GM21786 (cell line): ENCODE results near the gene DENND2D.
A peak's percentile ranks its signal among the peaks of the same experiment; 100 is the strongest.

ENCODE experiments used
- ATAC-seq: cut with Tn5 transposase; IDR thresholded peaks from one replicate; pipeline ENCODE4 v1.9.1; 2021; ENCODE audit not compliant: unreplicated experiment

DENND2D gene

DNA sequence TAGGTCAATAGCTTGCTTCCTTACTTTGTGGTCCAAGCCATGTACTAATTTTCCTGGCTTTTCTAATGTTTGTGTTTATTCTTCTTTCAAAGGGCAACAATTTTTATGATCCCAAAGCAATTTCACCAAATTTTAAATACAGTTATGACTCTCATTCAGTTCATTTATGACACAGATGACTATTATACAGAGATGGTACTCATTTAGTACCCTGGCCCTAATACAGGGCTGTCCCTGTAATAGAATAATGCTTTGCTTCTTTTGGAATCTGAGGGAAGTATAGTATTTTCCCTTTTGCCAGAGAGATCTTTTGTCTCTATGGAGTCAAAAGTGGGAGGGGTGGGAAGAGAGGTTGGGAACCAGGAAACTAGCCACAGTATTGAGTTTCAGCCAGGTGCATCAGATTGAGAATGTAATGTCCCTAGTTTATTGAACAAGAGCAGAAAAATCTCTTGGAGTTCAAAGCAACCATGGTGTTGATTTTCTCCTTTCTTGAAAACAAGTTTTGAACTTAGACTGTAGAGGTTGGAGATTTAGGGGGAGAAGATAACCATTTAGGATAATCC is 20.4 kb downstream of the DENND2D start:
- no peak for ATAC-seq

DNA sequence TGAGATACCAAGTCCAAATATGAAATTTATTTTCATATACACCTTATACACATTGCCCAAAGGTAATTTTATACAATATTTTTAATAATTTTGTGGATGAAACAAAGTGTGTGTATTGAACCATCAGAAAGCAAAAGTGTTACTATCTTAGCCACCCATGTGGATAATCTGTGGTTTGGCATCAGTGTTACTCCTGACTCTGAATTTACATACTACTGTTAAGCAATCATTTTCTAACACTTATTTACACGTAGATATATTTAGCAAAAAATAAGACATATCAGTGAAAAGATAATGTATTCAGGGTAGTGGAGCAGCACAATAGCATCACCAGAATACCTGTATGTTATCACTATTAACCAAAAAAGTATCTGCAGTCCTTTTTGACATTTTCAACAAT is 23.8 kb downstream of the DENND2D start:
- peak; percentile 66 for ATAC-seq

DNA sequence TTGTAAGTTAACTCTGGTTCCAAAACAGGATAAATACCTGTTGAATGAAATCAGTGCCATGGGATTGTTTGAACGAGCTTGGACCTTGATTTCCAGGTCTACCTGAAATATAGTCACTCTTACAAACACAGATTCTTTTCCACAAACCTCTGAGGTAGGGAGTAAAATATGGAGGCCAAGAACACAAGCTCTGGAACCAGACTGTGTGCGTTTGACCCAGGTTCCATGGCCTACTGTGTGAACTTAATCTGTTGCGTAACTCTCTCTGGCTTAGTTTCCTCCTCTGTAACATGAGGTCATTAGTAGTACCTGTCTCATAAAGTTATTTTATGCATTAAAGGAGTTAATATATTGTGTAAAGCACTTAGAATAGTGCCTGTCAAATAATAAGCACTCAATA is 25.1 kb downstream of the DENND2D start:
- ATAC-seq, result no peak

DNA sequence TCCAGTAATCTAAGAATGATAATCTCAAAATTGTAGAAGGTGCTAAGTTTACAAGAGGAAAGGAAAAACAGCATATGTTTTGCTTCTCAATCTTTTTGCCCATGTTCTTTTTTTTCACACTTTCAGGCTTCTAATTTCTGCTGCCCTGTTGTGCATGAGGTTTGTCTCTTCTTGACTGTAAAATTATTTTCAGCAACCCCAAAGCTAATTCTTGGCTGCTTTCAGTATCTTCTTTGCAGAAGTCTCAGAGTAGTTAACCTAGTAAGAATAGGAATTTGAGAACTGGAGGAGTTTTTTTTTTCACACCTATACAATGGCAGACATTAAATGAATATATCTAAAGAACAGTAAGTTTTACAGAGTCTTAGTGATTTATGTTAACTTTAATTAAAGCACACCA is 26.4 kb downstream of the DENND2D start:
- ATAC-seq, result no peak

DNA sequence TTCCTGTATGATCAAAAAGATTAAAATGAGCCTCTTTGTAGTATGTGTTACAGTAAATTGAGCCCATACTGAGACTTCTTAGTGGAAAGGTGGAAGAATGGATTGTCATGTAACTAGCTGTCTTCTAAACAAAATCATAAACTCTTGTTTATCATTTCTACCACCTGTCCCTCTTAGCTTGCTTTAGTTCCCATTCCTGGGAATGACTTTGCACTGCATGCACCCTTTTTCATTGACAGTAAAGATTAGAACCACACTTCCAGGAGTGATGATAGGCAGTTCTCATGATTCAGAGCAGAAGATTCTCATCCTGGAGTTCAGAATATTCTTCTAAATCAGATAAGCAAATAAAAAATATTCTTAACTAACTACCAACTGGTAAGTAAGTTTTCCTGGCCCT is 28.0 kb downstream of the DENND2D start:
- no peak for ATAC-seq

DNA sequence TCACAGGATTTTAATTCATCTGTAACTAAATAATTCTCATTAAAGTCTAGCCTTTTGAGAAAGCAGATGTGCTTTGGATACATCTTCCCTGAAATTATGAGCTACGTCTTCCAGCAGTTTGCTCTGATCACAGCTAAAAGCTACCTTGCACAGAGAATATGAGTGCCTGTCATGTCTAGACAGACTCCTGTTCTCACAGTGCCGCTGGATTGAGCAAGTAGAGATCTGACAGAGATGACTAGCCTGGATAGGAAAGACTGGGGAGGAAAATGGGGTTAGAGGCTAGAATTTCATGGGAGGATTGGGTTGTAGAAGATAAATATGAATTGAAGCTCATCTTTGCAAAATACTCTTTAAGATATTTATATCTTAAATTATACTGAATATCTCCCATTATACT is 36.3 kb downstream of the DENND2D start:
- no peak for ATAC-seq

DNA sequence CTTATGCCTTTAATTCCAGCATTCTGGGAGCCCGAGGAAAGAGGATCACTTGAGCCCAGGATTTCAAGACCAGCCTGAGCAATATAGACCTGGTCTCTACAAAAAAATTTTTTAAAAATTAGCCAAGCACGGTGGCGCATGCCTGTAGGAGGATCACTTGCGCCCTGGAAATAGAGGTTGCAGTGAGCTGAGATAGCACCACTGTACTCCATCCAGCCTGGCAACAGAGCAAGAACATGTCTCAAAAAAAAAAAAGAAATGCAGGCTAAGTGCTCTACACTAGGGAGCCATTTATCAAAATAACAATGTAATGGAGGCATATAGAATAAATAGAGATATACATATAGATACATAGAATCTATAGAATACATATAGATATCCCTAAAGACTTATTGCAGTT is 37.1 kb downstream of the DENND2D start:
- no peak for ATAC-seq

DNA sequence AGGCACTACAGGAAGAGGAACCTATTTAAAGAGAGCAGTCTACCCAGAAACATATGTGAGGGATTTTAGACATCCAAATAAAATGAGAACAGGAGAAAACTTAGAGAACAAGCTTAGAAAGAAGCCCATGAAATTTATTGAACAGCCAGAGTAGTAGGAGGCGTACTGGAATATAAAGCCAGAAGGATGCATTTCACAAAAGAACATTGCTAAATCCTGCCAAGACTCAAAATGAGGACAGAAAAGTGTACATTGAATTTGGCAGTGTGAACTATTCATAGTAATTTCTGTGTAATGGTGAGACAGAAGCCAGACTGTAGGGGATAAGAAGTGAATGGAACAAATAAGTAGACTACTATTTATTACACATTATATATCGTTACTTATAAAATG is 38.0 kb downstream of the DENND2D start:
- no peak for ATAC-seq

DNA sequence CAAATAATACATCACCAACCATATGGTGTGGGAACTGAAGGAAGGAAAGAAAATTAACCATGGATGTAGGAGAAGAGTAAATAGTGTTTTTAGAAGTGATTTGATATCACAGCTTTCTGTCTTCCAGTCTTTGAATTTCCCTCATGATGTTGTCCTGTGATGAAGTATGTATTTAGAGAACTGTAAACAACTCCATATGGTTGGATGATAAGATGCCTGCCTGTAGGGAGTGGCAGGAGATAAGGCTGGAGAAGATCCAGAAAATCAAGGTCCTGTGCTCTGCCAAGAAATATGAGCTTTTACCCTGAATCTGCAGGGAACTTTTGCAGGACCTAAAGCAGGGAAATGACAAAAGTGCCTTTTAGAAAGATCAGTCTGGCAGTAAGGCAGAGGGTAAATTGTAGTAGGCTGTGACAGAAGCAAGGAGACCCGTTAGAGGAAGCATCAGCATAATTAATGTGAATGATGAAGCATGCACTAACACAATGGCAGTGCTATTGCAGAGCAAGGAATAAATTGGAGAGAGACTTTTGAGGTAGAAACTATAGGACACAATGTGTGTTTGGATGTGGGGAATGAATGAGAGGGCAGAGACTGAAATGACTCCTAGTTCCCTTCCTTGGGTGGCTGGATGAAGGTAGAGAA is 38.5 kb downstream of the DENND2D start:
- no peak for ATAC-seq

DNA sequence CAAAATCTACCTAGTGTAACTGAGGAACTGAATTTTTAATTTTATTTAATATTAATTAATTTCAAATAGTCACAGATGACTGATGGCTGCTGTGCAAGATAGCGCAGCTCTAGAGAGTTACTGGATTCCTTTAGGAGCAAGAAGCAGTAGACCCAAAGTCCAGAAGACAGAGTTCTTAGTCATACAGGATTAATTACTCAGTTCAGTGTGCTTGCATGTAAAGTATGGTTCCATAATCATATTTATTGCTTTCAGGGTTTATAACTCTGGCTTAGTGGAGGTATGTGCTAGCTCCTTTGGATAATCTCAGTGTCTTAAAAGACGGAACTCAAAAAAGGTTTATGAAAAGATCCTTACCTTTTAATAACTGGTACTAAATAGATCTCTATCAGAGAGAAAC is 43.0 kb downstream of the DENND2D start:
- no peak for ATAC-seq

DNA sequence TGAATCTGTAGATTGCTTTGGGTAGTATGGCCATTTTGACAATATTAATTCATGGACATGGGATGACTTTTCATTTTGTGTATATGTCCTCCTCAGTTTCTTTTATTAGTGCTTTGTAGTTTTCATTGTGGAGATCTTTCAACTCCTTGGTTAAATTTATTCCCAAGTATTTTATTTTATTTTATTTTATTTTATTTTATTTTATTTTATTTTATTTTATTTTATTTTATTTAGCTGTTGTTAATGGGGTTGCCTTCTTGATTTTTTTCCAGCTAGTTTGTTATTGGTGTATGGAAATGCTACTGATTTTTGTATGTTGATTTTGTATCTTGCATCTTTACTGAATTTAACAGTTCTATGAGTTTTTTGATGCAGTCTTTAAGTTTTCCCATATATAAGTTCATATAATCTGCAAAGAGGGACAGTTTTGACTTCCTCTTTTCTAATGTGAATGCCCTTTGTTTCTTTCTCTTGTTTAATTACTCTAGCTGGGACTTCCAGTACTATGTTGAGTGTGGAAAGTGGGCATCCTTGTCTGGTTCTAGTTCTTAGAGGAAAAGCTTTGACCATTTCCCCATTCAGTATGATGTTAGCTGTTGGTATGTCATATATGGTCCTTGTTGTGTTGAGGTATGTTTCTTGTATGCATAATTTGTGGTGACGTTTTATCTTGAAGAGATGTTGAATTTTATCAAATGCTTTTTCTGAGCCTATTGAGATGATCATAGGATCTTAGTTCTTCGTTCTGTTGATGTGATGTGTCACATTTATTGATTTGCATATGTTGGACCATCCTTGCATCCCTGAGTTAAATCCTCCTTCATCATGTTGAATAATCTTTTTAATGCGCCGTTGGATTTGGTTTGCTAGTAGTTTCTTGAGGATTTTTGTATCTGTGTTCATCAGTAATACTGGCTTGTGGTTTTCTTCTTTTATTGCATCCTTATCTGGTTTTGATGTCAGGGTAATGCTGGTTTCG is 46.1 kb downstream of the DENND2D start:
- no peak for ATAC-seq

DNA sequence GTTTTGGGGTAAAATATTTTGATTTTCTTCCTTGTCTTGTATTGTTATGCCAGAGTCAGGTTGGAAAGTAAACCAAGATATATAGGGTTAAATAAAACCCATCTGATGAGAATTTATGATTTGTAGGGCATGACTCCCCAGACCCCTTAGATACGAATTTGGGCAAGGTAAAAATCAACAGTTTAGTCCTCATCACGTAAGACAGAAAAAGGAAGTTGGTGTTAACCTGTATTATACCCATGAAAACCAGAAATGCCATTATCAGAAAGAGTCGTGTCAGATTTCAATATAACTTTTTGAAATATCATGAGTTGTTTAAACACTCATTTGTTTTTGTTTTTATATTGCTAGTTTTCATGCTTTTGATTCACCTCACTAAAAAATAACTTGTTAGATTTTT is 48.6 kb downstream of the DENND2D start:
- ATAC-seq, result no peak

DNA sequence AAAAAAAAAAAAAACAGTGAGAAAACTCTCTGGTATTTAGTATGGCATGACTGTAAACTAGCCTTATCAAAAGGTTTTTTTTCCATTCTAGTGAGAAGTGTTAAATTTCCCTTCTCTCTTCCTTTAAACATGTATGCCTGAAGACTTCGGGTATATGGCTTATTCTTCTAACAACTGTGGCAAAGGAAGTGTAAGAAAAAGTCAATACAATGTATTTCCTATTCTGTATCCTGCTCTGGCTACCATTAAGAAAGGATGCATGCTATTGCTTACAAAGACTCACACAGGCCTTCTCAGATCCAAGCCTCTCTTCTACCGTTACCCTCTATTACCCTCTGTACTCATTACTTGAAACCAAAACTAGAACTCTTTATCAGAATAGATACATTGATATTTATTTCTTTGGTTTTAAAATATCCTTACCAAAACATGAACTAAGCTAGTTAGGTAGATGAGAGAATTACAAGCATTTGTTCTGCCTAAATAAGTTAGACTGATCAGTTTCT is 52.0 kb downstream of the DENND2D start:
- peak; percentile 52 for ATAC-seq

DNA sequence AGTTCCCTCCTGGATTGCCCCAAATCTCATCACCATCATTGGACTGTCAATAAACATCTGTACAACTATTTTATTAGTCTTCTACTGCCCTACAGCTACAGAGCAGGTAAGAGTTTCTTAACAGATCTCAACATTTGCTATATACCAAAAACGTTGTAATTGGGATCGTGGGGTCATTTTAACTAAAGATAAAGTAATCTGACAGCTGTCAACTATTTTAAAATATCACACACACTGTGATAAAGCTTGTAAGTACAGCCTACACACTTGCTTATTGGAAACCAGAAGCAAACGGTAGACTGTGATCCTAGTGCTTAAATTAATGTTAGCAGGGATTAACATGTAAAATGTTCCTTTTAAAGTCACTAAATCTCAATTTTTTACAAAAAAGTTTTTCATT is 52.5 kb downstream of the DENND2D start:
- no peak for ATAC-seq

DNA sequence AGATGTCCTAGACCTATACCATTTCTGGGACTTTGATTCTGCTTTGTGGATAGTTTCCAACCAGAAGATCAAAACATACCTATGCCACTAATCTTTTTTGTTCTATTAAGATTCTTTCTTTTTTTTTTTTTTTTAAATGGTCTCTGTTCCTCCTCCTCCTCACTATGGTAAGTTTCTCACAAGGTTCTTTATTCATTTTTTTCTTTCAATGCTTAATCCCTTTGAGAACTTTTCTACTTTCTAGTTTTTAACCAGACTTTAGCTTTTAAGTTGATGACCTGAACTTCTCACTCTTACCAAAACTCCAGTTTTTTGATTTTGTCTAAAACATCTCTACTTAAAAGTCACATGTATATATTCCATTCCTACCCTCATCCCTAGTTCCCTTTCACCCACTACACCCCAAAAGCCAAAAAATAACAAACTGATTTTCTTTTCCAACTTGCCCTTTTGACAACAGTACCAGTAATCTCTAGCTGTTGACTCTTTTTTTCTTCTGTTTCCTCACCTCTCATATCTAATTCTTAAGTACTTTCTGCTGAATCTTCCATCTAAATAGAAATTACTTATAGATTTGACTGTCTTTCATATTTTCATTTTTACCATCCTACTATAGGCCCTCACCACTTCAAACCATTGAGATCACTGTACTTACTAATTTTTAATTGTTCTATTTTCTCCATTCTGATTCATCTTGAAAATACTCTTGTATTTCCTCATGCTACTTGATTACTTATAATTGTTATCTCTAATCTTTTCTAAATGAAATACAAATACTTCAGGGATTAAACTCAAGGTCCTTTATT is 54.3 kb downstream of the DENND2D start:
- no peak for ATAC-seq

DNA sequence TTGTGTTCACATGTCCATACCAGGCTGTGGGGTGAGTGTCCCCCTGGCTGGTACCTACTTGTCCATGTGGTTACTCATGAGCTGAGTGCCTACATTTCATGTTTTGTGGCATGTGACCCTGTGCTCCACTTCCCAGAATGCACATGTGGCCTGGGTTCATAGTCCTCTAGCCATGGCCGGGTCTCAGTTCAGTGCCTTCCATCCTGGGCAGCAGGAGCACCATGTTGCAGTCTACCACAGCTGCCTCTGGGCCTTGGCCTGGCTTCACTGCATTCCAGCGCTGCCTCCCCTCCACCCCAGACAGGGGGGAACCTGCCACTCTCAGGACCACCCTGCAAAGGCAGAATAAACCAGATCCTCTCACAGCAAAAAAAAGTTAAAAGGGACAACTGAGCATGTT is 54.9 kb downstream of the DENND2D start:
- no peak for ATAC-seq

DNA sequence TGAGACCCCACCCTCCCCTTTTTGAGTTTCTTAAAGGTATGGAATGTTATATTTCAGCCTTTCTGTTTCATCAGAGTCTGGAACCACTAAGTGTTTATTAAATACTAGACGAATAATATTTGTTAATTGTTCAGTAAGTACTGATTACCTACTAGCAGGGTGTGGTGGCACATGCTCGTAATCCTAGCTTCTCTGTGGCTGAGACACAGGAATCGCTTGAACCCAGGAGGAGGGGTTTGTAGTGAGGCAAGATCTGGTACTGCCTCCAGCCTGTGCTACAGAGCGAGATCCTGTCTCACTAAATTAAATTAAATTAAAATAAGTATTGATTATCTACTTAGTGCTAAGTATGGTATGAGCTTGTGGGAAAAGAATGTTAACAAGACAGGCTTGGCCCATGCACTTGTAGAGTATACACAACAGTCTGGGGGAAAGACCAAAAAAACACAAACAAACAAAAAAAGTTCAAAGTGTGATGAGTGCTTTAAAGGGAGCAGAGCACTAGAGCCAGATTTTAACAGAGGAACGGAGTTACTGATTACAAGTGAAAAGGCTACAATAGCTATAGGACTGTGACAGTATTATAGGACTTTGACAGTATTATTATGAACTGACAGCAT is 58.0 kb downstream of the DENND2D start:
- no peak for ATAC-seq

DNA sequence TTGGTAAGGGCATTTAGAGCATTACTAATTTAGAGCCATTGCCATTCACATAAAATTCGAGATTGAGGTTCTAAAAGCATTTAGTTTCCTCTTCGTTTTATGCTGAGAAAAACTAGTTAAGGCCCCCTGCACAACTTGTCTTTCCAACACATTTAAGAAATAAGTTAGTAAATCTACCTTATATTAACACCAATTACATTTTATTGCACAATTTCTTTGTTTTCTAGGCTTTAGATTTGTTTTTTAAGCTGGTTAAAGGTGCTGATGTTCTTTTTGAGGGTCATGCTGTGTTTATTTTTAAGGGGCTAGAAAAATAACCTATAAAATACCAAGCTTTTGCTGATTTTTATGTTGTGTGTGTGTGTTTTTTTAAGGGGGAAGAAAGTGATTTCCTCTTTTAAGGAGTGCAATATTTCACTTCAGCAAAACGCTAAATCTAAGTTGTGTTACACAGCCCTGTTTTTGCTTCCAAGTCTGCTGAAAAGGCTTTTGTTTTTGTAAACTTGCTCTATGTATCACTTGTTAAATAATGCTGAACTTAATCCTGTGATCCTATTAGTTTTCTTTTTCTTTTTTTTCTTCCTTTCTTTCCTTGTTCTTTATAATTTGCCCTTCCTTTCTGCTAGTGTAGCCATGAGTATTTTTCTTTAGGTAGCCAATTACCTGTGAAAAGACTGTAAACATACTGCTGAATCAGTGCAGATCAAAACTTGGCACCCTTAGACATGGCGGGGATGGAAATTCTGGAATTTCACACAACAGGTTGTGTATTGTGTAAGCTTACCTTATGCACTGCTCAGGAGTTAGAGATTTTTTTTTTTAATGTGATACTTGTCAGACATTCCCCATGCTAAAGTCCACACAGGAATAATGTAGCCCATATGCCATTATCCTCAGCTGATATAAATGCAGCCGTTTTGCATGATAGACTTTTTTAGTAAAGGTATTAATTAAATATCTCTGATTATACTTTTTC is 58.9 kb downstream of the DENND2D start:
- ATAC-seq, result no peak

DNA sequence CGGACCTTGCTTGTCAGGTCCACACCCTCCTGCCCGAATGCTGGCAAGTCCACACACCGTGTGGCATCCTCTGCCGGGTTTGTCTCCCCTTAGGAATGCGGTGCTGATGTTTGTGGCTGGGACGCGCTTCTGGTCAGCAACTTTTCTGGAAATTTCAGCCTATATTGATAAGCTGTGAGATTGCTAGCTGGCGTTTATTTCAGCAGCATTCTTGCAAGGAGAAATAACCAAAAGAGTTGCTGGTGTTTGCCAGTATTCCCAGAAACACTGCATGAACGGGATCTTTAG is 59.8 kb downstream of the DENND2D start:
- no peak for ATAC-seq
